ENCODE measurements around the gene REXO1.

Gene REXO1

DNA sequence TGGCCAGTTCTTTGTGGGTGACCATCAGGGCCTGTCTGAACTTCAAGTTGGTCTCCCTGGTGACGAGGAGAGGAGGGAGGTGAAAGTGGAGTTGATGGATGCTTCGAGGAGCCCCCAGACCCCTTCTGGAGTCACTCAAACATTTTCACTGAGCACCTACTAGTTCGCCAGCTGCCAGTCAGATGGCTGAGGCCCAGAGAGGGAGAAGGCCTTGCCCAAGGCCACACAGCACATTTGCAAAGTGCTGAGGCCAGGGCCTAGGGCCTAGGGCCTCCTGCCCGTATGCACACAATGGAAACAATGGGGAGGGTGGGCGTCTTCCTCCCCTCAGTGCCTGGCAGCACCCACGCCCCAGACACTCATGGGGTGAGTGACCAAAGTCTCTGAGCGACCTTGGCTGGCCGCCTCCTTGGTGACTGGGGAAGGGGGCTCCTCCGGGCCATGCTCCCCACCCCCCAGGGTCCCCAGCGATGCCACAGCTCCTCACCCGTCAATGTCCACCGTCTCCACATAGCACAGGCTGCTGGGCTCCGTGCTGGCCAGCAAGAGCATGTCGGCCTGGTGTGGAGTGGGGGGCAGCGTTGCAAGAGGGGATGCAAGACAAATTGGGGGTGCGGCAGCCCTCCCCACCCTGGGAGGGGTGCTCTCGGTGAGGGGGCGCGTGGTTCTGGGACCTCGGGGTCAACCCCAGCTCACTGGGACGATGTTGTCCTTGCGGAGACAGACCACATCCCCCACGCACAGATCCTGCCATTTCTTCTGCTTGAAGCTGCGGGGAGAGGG lies 42.7 kb downstream of the REXO1 start:
- in situ Hi-C loops (cut with MboI; ENCODE audit: low sequenced_read_pairs) = no loop called here

DNA sequence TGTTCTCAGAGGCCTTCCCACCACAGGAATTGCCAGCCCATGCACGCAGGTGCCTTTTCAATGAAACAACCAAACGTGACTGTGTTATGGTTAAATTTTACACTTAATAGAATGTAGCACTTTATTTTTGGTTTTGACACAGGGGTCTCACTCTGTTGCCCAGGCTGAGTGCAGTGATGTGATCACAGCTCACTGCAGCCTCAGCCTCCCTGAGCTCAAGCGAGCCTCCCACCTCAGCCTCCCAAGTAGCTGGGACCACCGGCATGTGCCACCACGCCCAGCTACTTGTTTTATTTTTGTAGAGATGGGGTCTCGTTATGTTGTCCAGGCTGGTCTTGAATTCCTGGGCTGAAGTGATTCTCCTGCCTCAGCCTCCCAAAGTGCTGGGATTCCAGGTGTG lies 43.4 kb downstream of the REXO1 start:
- in situ Hi-C loops (cut with MboI; ENCODE audit: low sequenced_read_pairs) = no loop called here

DNA sequence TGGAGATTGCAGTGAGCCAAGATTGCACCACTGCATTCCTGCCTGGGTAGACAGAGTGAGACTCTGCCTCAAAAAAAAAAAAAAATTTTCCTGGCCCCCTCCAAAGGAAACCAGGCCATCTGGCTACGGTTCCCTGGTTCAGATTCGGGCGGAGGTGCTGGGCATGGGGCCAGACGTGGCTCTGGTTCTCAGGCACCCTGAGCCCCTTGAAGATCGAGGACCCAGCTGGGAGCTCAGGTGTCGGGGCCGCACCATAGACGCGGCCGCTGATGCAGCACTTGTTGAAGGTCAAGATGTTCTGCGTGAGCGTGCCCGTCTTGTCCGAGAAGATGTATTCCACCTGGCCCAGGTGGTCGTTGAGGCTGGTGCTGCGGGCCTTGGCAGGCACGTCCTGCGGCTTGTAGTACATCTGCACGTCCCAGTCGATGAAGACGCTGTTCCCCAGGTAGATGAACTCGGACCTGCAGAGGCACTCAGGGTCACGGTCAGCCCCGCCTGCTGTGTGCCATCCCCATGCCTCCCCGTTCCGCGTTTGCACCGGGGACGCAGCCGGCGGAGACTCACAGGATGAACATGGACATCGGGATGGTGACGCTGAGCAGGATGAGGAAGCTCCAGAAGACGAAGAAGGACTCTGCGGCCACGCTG lies 48.5 kb downstream of the REXO1 start:
- in situ Hi-C loops (cut with MboI; ENCODE audit: low sequenced_read_pairs) = loop anchor here (10.0 kb wide), 1 partner anchor 125 kb away; no protein-coding TSS in a partner anchor

DNA sequence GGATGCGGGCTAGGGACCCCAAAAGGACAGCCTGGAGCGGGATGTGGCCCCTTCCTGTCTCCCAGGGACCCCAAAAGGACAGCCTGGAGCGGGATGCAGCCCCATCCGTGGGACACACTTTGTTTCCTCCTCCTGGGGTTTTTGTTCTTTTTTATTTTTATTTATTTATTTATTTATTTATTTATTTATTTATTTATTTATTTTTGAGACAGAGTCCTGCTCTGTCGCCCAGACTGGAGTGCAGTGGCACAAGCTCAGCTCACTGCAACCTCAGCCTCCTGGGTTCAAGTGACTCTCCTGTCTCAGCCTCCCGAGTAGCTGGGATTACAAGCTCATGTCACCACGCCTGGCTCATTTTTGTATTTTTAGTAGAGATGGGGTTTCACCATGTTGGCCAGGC lies 51.0 kb downstream of the REXO1 start:
- in situ Hi-C loops (cut with MboI; ENCODE audit: low sequenced_read_pairs) = loop anchor here (10.0 kb wide), 1 partner anchor 123 kb away; no protein-coding TSS in a partner anchor

DNA sequence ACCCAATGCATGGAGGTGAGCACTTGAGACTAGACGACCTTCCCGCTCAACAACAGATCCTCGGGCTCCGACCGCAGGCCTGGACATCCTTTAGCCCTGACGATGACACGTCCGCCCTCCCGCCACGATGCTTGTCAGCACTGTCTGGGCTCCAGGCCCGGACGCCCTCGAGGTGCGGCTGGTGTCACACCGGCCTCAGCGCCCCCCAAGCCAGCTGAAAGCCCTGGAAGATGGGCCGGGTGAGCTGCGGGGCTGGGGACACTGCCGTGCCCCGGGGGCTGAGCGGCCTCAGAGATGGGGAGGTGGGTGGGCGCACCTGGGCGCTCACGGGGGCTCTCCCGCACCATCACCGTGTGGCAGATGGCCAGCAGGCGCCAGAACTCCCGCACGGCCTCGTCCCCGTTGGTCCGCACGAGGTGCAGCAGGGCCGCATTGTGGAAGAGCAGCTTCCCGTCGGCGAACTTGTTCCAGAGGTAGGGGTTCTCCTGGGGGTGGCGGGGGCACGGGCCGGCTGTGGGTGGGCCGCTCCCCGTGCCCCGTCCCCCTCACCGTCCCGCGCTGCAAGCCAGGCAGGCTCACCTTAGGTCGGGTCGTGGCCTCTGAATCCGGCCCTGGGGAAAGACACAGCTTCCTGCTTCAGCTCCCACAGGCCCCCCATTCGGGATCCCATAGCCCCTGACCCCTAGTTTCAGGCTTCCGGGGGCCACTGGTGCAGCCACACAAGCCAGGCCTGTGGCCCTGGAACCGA lies 51.7 kb downstream of the REXO1 start:
- in situ Hi-C loops (cut with MboI; ENCODE audit: low sequenced_read_pairs) = loop anchor here (10.0 kb wide), 1 partner anchor 122 kb away; no protein-coding TSS in a partner anchor

DNA sequence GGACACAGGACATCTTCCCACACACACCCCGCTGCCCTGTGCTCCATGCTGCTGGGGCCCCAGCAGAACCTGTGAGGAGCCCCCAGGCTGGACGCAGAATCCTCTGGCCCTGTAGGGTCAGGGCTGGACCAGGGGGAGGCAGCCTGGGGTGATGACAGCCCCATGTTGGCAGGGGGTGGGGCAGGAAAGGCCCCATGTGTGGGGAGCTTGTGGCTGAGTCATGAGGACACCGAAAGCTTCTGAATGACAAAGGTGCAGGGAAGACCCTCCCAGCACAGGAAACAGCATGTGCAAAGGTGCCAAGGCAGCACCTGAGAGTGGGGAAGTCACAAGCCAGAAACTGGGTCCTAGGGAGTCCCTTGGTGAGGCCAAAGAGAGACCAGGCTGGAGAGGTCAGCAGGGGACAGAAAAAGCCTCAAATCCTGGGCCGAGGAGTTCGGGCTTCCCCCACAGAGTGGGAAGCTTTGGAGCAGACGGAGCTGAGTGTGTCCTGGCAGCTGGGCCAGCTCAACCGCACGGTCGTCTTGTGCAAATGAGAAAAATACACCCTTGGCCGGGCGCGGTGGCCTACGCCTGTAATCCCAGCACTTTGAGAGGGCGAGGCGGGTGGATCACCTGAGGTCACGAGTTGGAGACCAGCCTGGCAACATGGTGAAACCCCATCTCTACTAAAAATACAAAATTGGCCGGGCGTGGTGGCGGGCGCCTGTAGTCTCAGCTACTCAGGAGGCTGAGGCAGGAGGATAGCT lies 53.7 kb downstream of the REXO1 start:
- in situ Hi-C loops (cut with MboI; ENCODE audit: low sequenced_read_pairs) = loop anchor here (10.0 kb wide), 1 partner anchor 120 kb away; no protein-coding TSS in a partner anchor

DNA sequence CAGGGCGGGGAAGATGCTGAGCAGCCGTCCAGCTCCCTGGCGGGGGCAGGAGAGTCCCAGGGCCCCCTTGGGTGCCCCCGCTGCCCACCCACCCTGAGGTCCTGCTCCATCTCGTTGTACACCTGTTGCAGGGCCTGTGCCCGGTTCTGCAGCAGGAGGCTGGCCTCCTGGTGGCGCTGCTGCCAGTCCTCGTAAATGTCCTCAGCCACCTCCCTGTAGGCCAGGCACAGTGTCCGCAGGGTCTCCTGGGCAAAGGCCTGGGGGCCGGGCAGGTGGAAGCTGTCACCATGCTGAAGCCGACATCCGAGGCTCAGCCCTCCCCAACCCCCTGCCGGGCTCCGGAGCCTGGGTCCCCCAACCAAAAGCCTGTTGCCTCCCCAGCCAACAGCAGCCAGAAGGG lies 56.4 kb downstream of the REXO1 start:
- in situ Hi-C loops (cut with MboI; ENCODE audit: low sequenced_read_pairs) = loop anchor here (10.0 kb wide), 1 partner anchor 117 kb away; no protein-coding TSS in a partner anchor

DNA sequence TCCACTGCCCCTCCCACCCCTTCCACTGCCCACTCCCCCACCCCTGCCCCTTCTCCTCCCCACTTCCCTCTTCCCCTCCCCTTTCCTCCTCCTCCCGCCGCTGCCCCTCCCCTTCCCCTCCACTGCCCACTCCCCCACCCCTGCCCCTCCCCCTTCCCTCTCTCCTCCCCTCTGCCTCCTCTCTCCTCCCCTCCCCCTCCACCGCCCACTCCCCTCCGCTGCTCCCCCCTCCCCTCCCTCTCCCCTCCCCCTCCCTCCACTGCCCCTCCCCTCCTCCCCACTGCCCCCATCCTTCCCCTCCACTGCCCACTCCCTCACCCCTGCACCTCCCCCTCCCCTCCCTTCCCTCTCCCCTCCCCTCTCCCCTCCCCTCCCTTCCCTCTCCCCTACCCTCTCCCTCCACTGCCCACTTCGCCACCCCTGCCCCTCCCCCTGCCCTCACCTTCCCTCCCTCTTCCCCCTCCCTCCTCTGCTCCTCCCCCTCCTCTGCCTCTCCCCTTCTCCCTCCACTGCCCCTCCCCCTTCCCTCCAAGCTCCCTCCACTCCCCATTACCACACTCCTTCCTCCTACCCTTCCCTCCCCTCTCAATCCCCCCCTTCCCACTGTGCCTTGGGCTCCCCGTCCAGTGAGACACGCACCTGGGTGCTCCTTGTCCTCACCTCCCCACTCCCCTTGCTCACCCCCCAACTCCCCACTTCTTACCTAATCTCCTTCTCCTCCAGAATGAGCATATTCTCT lies 58.1 kb downstream of the REXO1 start:
- in situ Hi-C loops (cut with MboI; ENCODE audit: low sequenced_read_pairs) = loop anchor here (10.0 kb wide), 1 partner anchor 115 kb away; no protein-coding TSS in a partner anchor

DNA sequence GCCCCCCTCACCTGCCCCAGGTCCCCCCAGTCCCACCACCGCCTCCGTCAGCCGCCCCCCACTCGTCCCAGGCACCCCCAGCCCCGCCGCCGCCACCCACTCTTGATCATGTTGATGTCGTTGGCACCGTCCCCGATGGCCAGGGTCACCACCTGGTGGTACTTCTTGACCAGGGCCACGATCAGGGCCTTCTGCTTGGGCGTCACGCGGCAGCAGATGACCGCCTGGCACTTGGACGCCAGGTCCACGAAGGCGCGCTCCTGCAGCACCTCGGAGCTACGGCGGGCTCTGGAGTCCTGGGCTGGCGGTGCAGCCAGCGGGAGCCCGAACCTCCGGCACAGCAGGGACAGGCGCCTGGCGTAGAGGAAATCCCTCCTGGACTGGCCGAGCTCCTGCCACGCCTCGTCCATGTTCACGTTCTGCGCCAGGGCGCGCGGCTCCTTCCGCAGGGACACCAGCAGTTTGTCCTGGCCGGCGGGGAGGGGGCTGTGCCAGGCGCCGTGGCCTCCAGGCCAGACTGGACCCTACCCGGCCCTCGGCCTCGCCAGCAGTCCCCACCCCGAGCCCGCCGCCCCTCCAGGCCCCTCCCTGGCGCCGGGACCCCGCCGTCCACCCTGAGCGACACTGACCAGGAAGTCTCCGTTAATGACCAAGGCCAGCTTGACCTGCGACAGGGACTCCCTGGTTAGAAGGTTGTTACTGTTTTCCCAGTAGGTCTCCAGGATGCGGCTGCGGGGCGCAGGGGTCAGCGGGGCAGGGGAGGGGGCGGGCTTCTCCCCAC lies 58.8 kb downstream of the REXO1 start:
- in situ Hi-C loops (cut with MboI; ENCODE audit: low sequenced_read_pairs) = loop anchor here (10.0 kb wide), 1 partner anchor 115 kb away; no protein-coding TSS in a partner anchor

DNA sequence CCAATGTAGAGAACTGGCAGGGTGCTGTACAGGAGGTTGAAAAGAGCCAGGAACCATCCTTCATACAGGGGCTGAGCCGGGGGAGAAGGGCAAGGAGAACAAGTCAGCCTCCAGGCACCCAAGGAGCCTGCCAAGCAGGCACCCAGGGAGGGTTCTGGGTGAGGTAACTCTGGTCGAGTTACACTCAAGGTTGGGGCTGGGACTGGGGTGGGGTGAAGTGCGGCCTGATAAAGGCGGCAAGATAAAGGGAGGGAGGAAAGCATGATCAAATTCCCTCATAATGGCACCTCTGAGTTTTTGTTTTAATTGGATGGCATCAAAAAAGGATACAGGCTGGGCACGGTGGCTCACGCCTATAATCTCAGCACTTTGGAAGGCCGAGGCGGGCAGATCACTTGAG lies 61.2 kb downstream of the REXO1 start:
- in situ Hi-C loops (cut with MboI; ENCODE audit: low sequenced_read_pairs) = no loop called here

DNA sequence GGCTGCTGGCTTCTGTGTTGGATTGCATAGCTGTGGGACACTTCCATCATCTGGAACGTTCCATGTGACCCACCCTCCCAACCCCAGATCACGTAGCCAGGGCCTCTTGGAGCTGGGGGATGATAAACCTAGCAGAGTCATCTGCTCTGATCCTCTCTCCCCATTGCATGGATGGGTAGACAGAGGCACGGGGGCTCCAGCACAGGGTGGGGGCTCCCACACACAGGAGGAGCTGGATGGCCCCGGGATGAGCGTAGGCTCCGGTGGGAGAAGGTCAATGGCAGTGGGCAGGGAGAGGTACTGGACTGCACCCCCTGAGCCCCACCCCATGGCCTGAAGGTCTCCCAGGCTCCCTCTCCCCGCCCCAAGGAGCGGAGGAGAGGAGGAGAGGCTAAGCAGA lies 61.6 kb downstream of the REXO1 start:
- in situ Hi-C loops (cut with MboI; ENCODE audit: low sequenced_read_pairs) = no loop called here

DNA sequence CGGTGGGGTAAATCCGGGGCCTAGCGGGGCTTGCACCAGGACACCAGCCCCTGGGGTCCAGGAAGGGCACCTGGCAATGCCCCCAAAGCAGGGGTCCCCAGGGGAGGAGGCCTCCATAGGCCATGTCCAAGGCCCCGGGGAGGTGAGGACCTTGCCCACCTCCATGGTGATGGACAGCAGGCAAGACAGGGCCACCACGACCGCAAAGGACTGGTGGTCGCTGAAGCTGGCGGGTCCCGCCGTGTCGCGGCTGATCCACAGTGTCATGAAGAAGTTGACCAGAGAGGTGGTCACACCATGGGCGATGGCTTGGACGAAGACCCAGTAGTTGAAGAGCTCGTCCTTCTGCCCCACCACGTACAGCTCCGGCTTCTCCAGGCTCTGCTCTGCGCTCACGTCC lies 63.0 kb downstream of the REXO1 start:
- in situ Hi-C loops (cut with MboI; ENCODE audit: low sequenced_read_pairs) = no loop called here

DNA sequence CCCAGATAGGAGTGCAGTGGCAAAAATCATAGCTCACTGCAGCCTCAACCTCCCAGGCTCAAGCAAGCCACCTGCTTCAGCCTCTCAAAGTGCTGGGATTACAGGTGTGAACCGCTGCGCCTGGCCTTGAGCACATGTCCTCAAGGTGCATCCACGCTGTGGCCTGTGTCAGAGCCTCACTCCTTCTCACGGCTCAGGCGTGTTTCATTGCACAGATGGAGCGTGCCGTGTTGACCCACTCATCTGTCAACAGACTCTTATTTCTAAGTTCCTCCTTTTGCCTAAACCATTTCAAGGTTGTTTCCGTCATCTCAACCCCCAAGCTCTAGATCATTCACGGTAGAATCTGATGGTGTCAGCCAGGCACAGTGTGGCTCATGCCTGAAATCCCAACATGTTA lies 64.4 kb downstream of the REXO1 start:
- in situ Hi-C loops (cut with MboI; ENCODE audit: low sequenced_read_pairs) = no loop called here

DNA sequence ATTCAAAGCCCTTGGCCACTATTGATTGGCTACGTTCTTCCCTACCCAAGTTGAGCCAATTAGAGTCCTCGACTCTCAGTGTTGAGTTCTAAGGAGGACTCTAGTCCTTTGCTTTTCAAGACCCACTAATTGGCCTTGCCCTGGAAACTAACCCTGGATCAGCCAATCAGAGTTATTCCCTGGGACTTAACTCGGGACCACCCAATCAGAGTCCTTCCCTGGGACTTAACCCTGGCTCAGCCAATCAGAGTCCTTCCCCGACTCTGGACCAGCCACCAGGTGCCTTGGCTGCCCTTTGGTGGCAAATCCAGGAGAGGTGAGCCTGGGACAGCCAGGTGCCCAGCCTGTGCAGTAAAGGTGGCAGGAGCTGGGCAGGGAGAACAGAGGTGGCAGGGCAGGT lies 64.9 kb downstream of the REXO1 start:
- in situ Hi-C loops (cut with MboI; ENCODE audit: low sequenced_read_pairs) = no loop called here

DNA sequence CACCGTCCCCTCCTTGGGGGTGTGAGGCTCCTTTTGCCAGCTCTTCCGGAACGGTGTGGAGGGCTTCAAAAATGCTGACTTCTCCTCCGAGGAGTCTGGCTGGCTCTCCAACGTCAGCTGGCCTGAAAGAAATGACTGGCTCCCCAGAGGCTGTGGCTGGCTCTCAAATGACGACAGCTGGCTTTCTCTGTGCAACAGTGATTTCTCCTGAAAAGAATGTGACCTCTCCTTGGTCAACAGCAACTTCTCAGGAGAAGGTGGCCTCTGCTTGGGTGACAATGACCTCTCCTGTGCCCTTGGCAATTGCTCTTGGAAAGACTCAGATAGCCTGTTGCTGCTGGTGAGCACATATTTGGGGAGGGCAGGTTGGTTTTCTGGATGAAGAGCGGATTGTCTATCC lies 65.8 kb downstream of the REXO1 start:
- in situ Hi-C loops (cut with MboI; ENCODE audit: low sequenced_read_pairs) = no loop called here

DNA sequence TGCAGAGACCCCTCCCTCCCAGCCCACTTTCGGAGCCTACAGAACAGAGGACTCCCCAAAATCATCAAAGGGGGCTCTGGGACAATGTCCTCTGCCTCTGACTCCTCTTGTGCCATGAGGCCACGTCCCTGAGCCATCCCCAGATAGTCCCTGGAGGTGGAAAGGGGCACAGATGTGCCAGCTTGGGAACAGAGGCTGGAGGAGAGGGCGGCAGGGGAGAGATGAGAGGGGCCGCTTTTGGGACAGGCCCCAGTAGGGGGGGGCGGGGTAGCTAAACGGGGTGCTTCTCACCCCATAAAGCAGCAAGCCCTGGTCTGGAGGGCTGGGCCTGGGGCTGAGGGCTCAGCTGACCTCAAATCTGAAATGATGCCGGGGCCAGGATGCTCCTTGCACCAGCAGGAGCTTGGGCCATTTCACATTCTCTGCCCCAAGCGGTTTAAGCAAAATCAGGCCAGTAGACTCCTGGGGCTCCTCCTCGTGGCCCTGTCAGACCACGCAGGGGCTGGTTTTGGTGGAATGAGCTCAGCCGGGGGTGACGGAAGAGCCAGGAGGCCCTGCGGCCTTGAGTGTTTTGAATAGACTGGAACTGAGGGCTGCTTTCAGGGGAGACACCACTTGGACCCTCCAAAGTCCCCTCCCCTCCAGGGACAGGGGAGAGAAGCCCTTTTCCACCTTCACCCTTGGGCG lies 67.9 kb downstream of the REXO1 start:
- in situ Hi-C loops (cut with MboI; ENCODE audit: low sequenced_read_pairs) = no loop called here

DNA sequence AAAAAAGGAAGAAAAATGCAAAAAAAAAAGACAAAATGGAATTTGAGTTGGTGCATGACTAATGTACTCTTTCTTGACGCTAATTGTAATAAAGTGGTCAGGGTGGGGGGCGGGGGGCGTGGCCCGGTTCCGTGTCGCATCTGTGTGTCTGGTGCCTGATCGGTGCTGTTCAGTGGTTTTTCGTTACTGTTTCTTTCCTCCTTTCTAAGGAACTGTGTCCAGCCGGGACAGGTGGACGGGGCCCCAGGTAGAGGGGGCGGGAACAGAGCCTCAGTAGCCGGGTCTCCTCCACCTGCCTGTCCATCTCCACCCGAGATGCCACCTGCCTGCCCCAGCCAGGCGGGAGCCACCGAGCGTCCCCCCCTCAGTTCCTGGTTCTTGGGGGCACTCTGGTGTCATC lies 68.7 kb downstream of the REXO1 start:
- in situ Hi-C loops (cut with MboI; ENCODE audit: low sequenced_read_pairs) = no loop called here

DNA sequence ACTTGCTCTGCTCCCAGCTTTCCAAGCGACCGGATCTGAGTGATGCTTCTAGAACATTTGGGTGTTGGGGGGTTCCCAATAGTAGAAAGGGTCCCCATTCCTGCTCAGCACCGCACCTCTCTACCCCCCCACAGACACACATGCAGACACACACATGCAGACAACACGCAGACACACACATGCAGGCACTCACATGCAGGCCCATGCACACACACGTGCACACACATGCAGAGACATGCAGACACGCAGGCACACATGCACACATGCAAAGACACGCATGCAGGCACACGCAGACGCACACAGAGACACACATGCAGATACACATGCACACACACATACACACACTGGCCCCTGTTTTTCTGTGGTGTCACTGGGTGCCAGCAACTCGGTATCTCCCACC lies 71.1 kb downstream of the REXO1 start:
- in situ Hi-C loops (cut with MboI; ENCODE audit: low sequenced_read_pairs) = no loop called here

Data from HL-60/S4 (cell line).